ENCODE results near the gene KCNJ5.

DNA sequence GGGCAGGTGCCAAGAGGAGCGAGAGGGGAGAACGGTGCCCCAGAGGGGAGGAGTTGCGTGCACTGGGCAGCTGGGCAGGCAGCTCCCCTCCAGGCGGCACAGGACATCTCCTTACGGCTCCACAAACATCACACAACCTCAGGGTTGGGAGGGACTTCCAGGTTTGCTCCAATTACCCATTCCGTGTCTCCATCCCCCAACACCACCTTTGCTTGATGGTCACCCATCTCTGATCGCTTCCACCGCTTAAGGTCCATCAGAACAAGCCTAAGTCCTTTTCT is 66.0 kb downstream of the KCNJ5 start:
- TF ChIP-seq POLR2A (IDR thresholded peaks at IDR 0.05) = no peak
- TF ChIP-seq, protein P1, sequence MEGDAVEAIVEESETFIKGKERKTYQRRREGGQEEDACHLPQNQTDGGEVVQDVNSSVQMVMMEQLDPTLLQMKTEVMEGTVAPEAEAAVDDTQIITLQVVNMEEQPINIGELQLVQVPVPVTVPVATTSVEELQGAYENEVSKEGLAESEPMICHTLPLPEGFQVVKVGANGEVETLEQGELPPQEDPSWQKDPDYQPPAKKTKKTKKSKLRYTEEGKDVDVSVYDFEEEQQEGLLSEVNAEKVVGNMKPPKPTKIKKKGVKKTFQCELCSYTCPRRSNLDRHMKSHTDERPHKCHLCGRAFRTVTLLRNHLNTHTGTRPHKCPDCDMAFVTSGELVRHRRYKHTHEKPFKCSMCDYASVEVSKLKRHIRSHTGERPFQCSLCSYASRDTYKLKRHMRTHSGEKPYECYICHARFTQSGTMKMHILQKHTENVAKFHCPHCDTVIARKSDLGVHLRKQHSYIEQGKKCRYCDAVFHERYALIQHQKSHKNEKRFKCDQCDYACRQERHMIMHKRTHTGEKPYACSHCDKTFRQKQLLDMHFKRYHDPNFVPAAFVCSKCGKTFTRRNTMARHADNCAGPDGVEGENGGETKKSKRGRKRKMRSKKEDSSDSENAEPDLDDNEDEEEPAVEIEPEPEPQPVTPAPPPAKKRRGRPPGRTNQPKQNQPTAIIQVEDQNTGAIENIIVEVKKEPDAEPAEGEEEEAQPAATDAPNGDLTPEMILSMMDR (IDR thresholded peaks at IDR 0.05) = no peak
- TF ChIP-seq EP300 (IDR thresholded peaks at IDR 0.05) = no peak

Measured in tibial nerve (tissue), 4 donors.